Prostate gland (tissue), 2 donors: ENCODE measurements around the gene TTC27.

Experiments
- CTCF ChIP-seq, 4 experiments: fragments of 200-600 bp in 2 of 4; fragments of 450-650 bp in 2 of 4; sonication (generic) in 2 of 4; IDR thresholded peaks; 1 replicate in 3 of 4; 2 replicates in 1 of 4; pipeline ENCODE4 v1.5.1; 2016 to 2019; ENCODE audit warnings: antibody characterized with exemption in 4 of 4, mild to moderate bottlenecking in 2 of 4, moderate library complexity in 2 of 4
- POLR2A ChIP-seq: fragments of 450-650 bp; IDR thresholded peaks from one replicate; pipeline ENCODE4 v1.6.1; 2016; ENCODE audit warnings: antibody characterized with exemption, mild to moderate bottlenecking
- POLR2AphosphoS5 ChIP-seq: sonication (generic); formaldehyde crosslinking; IDR thresholded peaks from one replicate; pipeline ENCODE4 v1.6.1; 2017; ENCODE audit warnings: antibody characterized with exemption

GRCh38 chr2:32750880-32751279 lies 123.0 kb downstream of the TTC27 start:
- TF ChIP-seq POLR2A (no peak), CTCF (IDR thresholded peaks at IDR 0.05) (no peak), POLR2AphosphoS5 (no peak)
